Mucosa of descending colon (tissue), 3 donors: ENCODE data around the gene COX20. TPM values are rescaled to one million over a fixed set of nuclear protein-coding genes. Genes with fewer than 3 reads are reported as not detected.

ENCODE experiments used
- ATAC-seq: fragments of 200-7000 bp; cut with Tn5 transposase; one replicate; pipeline ENCODE4 v1.9.1; 2020; ENCODE audit warnings: mild to moderate bottlenecking, moderate library complexity
- DNase-seq, 3 donors: peaks; one replicate each; pipeline ENCODE4 v3.0.0-alpha.2; 2020
- H3K36me3 ChIP-seq: fragments of 200-600 bp; one replicate; pipeline ENCODE4 v1.8.0; 2021; ENCODE audit warnings: low read depth, mild to moderate bottlenecking
- H3K4me1 ChIP-seq: fragments of 200-600 bp; one replicate; pipeline ENCODE4 v1.8.0; 2021; ENCODE audit warnings: low read depth, mild to moderate bottlenecking
- H3K4me3 ChIP-seq: fragments of 200-600 bp; one replicate; pipeline ENCODE4 v1.8.0; 2021; ENCODE audit warnings: mild to moderate bottlenecking
- H3K9me3 ChIP-seq: fragments of 200-600 bp; one replicate; pipeline ENCODE4 v1.8.0; 2021; ENCODE audit warnings: mild to moderate bottlenecking
- CTCF ChIP-seq: fragments of 200-600 bp; IDR thresholded peaks from one replicate; pipeline ENCODE4 v1.8.0; 2022; ENCODE audit warnings: antibody characterized with exemption, mild to moderate bottlenecking
- intact Hi-C, 2 donors: fragments of 100-400 bp; cut with DNase I in 1 of 2; cut with micrococcal nuclease in 1 of 2; formaldehyde crosslinking; loops; one replicate each; pipeline versions ENCODE4 v1.11.0 to v1.11.1; 2022; cut with DNase I, micrococcal nuclease
- total RNA-seq, 3 donors: library from RNA; stranded (reverse); fragmentation: NEBNext Ultra II Directional in 2 of 3; extraction: Animal tissue kit (Norgen Biotek cat#: 25700) in 2 of 3; gene quantifications; one replicate each; pipeline versions ENCODE4 v1.2.1 to v1.2.4, GENCODE V29; 2021 to 2023
- donor health status: DM: no; HTN: no; CAD: no; lungs with moderate emphysema.
- donor health status: DM: no; HTN: no; CAD: no.
- donor health status: DM: no; HTN: yes; CAD: no.

COX20 gene
- total RNA-seq, 3 donors from 2014 or later, result 18.9 to 37.7 (median 32.3) TPM

GRCh38 chr1:244844155-244845121 lies 9.0 kb downstream of the COX20 start:
- ATAC-seq (no peak), DNase-seq (no peak)
- H3K4me3 ChIP-seq, result no peak overlapping the region
- TF ChIP-seq CTCF, result no peak
- intact Hi-C loops, result no loop called here
- H3K4me1 ChIP-seq, result peaks cover 11% of the 10 kb centered on the region
- no peaks in the 10 kb centered on the region for H3K9me3 ChIP-seq
- H3K36me3 ChIP-seq, result peaks cover 6% of the 10 kb centered on the region

GRCh38 chr1:244846653-244847052 lies 11.2 kb downstream of the COX20 start:
- intact Hi-C loops, result no loop called here
- no peaks in the 10 kb centered on the region for H3K9me3 ChIP-seq
- H3K4me3 ChIP-seq, result no peak overlapping the region
- DNase-seq, result no peak
- H3K4me1 ChIP-seq, result peaks cover 5% of the 10 kb centered on the region
- H3K36me3 ChIP-seq, result peaks cover 6% of the 10 kb centered on the region
- no peak for TF ChIP-seq CTCF
- ATAC-seq, result no peak

GRCh38 chr1:244849189-244849866 lies 13.9 kb downstream of the COX20 start:
- intact Hi-C loops, result no loop called here
- H3K4me3 ChIP-seq, result no peak overlapping the region
- ATAC-seq (no peak), DNase-seq (no peak)
- TF ChIP-seq CTCF, result no peak
- peaks cover 6% of the 10 kb centered on the region for H3K36me3 ChIP-seq
- H3K4me1 ChIP-seq, result peaks cover under 1% of the 10 kb centered on the region
- H3K9me3 ChIP-seq, result no peaks in the 10 kb centered on the region

- DNase-seq, result no peak
- ATAC-seq, result no peak
- no peaks in the 10 kb centered on the region for H3K9me3 ChIP-seq
Measured at GRCh38 chr1:244850099-244850852, 14.8 kb downstream of the COX20 start.

More at GRCh38 chr1:244850099-244850852, 14.8 kb downstream of the COX20 start:
- no peak for TF ChIP-seq CTCF
- peaks cover 7% of the 10 kb centered on the region for H3K4me1 ChIP-seq
- H3K36me3 ChIP-seq, result peaks cover 6% of the 10 kb centered on the region
- no peak overlapping the region for H3K4me3 ChIP-seq
- intact Hi-C loops, result no loop called here
